Mucosa of gallbladder (tissue), 1 donor: Measurements from ENCODE around the gene PTPRS. TPM values are rescaled to one million over a fixed set of nuclear protein-coding genes. Genes with fewer than 3 reads are reported as not detected.

ENCODE experiments used
- DNase-seq: peaks from one replicate; pipeline ENCODE4 v3.0.0-alpha.2; 2020; ENCODE audit warnings: low spot score
- total RNA-seq: library from RNA; stranded (reverse); gene quantifications from one replicate; pipeline ENCODE4 v1.2.1, GENCODE V29; 2021
- donor health status: DM: no; HTN: no; CAD: no.

PTPRS gene
- total RNA-seq, 1 donor from 2014 or later: 184 TPM

DNA sequence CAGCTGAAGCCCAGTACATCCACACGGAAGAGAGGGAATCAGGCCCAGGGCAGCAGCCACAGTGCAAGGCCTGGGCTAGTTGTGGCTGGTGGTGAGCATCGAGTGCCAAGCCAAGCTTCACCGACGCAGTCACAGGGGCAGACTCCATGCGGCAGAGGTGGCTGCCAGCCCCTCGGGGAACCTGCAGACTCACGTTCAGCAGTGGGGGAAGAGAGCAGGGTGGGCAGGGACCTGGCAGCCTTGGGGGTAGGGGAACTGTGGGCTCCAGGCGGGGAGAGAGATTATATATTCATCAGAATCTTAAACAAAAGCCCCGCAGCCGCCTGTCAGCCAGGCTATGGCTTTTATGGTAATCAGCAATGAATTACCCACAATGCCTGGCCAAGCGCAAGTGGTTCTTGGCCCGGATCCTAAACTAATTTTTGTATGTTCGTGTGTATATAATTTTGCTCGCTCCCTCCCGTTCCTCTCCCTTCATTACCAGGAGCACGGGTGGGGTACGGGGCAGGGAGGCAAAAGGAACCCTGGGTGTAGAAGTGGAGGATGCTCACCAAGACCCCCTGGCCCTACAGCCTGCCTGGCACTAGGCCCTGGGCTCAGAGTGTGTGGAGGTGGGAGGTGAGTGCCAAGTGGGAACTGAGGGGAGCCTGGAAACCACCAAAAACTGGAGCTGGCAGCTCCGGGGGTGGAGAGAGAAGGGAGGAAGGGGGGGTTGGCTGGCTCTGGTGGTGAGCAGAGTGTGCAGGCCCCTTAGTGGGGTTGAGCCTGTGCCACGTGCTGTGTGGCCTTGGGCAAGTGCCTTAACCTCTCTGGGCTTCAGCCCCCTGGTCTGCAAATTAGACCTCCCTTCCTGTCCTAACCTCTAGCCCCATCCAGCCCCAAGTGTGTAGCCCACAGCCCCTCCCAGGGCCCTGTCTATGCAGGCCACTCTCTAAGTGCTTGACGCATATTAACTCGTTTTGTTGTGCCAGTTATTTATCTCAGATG, 31.9 kb downstream of the PTPRS start:
- peak; percentile 33 for DNase-seq

DNA sequence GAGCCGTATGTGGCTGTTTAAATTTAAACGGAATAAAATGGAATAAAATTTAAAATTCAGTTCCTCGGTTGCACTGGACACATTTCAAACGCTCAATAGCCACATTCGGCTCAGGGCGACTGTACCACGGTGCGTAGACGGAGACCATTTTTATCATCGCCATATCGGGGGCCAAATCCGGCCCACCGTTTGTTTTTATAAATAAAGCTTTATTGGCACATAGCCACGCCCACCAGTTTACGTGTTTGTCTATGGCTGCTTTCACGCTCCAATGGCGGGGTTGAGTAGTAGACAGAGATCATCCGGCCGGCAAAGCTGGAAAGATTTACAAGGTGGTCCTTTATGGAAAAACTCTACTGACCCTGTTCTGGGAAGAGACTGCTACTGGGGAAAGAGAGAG, 33.0 kb downstream of the PTPRS start:
- no peak for DNase-seq

DNA sequence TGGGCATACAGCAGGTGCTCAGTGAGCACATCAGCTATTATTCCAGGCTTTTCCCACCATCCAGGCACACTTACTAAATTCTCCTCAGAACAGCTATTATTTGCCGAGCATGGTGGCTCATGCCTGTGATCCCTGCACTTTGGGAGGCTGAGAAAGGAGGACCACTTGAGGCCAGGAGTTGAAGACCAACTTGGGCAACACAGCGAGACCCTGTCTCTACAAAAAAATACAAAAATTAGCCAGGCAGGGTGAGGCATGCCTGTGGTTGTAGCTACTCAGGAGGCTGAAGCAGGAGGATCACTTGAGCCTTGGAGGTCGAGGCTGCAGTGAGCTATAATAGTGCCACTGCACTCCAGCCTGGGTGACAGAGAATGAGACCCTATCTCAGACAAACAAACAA, 35.4 kb downstream of the PTPRS start:
- DNase-seq: no peak

GRCh38 chr19:5304486-5304885, 36.1 kb downstream of the PTPRS start:
- no peak for DNase-seq

GRCh38 chr19:5303208-5303607, 37.4 kb downstream of the PTPRS start:
- no peak for DNase-seq

DNA sequence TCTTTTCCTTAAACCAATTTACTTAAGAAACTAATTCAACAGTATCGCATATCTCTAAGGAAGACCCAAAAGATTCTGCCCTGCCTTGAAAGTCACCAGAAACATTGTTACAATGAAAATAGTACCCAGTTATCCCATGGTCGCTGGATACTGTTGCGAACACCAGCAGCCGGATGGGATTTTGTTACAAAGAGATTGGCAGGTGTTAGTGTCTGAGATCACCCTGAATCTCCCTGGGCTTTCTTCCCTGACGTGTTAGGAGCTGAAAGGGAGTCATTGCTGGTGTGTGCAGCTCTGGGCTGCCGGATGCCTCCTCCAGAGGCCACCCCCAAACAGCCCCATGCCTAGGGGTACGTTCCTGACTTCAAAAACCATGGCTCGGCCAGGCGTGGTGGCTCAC, 38.2 kb downstream of the PTPRS start:
- DNase-seq: no peak

DNA sequence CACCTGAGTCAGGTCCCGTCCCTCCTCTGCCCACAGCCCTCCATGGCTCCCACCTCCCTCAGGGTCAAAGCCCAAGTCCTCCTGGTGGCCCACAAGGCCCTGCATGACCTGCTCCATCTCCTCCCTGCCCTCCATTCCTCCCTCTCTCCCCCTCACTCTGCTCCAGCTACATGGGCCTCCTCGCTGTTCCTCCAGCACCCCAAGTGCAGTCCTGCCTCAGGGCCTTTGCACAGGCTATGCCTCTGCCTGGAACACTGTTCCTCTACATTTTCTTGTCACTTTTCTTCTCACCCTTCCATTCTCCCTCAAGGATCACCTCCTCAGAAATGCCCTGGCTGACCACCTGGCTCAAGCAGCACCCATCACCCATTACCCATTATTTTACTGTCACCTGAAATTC, 41.5 kb downstream of the PTPRS start:
- DNase-seq: no peak

DNA sequence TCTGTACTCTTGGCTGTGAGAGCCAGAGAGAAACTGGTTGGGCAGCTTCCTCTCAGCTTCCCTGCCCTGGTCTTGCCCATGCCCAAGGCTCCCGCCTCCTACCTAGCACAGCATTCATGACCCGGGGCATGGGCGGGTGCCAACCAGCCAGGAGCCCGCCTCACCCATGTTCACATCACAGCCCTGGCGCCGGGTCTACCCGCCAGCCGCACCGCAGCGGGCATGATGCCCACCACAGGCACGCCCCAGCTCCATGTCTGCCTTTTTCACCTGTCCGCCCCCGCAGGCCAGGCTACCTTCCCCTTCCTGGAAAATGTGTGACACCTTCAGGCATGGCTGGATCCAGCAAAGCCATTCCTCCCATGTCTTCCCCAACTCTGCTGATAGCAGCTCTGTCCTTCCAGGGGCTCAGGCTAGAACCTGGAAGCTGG, 42.1 kb downstream of the PTPRS start:
- peak; percentile 87 for DNase-seq

GRCh38 chr19:5297272-5297669, 43.3 kb downstream of the PTPRS start:
- no peak for DNase-seq

- no peak for DNase-seq
Measured at GRCh38 chr19:5296457-5297271, 43.9 kb downstream of the PTPRS start.

GRCh38 chr19:5296021-5296420, 44.6 kb downstream of the PTPRS start:
- DNase-seq: no peak

GRCh38 chr19:5294403-5295160, 46.0 kb downstream of the PTPRS start:
- DNase-seq: no peak

- no peak for DNase-seq
Measured at GRCh38 chr19:5293612-5294378, 46.8 kb downstream of the PTPRS start.

DNA sequence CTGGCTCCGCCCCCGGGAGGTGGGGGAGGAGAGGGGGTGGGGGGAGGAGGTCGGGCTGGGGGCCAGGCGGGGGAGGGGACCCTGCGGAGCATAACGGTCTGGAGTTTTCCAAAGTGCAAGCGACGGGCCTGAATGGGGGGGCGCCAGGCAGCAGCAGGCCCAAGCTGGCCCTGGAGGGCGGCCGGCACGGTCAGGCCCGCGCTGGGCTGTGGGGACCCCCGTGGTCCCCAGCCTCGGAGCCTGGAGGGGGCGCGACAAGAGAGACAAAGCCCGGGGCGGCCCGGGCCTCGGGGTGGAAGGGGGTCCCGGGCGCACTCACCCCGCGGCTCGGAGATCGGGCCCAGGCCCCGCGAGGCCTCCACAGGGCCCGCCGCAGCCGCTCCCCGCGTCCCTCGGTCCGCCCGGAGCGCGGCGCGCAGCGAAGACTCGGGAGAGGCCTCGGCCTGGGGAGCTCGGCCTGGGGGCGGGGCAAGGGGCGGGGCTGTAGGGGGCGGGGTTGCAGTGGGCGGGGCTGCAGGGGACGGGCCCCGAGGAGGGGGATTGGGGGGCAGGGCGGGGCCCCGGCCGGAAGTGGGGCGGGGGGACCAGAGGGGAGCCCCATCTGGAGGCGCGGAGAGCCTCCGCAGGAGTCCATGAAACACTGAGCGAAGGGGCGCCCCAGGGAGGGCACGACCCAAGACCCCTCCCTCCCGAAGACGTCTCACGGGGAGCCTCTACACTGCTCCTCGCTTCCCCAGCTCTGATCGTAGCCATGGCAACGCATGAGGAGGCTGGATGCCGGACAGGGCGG, 47.6 kb downstream of the PTPRS start:
- DNase-seq: peak; percentile 44

DNA sequence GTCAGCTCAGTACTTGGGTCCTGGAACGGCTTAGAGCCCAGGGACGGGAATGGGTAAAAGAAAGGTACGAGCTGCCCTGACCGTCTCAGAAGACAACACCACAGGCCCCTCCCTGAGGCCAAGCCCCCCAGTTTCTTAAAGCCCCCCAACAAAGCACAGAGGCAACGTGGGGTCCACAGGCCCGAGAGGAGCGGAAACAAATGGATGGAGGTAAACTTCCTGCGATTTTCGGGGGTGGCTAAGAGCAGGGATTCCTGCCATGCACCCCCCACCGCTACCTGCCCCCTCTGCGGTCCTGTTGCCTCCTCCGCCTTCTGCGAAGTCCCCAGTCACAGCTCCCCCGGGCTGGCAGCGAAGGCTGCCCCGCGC, 48.2 kb downstream of the PTPRS start:
- no peak for DNase-seq

GRCh38 chr19:5291588-5292193, 48.9 kb downstream of the PTPRS start:
- DNase-seq: no peak
